Measurements from ENCODE around the gene ARMC12.

ARMC12 gene

DNA sequence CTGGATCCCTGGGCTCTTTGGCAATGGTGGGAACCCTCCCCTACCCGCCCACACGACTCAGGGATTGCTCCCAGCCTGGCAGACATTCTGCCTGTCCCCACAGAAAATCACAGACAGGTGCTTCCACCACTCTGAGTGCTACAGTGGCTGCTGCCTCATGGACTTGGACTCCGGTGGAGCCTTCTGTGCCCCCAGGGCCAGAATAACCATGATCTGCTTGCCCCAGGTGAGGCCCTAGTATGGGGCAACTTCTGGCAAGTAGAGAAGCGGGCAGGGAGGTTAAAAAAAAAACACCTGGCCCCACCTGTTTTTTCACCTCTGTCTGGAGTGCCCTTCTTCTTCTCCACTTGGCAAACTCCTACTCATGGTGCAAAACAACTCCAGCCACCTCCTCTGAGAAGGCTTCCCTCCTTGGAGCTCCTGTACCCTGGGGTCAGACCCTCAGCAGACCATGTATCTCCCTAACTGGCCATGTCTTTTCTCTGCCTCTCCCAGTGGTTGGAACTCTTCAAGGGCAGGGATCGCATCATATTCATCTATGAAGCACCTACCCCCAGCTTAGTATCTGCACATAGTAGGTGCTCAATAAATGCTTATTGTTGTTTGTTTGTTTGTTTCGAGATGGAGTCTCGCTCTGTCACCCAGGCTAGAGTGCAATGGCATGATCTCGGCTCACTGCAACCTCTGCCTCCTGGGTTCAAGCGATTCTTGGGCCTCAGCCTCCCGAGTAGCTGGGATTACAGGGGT lies 40.7 kb downstream of the ARMC12 start:
- no peak for DNase-seq

DNA sequence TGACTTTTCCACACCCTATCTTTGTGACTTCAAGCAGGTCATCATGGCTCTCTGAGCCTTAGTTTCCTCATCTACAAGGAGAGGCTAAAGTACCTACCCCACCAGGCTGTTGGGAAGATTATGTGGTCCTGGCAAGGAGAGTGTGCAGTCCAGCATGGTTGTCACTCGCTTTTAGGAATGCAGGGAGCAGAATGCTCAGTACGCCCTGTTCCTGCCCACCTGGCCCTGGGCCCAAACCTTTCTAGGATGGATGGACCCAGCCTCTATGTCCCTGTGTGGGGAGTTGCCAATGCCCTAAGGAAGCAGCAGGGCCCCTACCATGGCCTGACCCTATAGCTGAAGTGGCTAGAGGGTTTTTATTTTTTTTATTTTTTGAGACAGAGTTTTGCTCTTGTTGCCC lies 41.6 kb downstream of the ARMC12 start:
- DNase-seq, result no peak

DNA sequence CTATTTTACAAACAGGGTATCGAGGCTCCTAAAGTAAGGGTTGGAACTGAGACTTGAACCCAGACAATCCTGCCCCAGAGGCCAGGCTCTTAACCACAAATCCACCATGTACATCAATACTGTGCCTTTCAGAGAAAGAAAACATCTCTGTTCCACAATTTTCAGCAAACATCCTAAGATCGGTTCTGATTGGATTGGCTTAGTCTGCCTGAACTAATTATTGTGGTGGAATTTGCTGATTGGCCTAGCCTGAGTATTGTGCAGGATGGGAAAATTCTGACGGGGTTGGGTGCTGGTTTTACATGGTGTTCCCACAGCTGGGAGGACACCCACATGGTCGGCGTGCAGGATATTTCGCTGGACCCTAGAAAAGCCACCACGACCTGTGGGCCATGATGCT lies 43.9 kb downstream of the ARMC12 start, which contains the start of gene CLPSL1:
Gene CLPSL1 (plus strand): TSS at position 301 of the 400 bp plus-strand sequence. CDS start 92 bp downstream, at position 393.
- DNase-seq, result no peak

DNA sequence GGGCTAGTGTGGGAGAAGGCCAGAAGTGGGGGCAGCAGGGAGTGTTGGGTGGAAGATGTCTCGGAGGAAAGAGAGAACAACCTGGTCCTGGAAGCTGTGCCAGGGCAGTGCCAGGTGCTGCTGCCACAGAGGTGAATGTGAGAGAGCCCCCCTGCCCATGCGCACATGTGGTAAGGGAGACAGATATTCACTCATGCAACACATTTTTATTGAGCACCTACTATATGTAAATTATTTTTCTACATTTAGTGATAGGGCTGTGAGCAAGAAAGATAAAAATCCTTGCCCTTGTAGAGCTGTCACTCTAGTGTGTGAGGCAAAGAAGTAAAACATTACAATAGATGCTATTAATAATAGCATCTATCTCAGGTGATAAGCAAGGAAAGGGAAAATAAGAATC lies 44.5 kb downstream of the ARMC12 start:
- DNase-seq, result no peak

DNA sequence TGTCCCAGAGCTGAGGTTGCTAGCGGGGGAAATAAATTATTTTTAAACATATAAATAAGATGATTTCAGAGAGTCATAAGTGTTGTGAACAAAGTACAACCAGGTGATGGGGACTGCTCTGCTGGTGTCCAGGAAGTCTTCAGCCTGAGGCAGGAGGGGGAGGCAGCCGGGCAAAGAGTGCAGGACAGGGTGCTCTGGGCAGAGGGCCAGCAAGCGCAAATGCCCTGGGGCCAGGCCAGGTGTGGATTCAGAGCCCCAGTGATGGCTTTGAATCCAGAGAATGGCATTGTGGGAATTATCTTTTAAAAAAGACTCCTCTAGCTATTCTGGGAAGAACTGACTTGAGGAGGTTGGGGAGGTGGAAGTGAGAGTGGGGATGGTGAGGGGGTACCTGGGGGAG lies 45.6 kb downstream of the ARMC12 start:
- no peak for DNase-seq

DNA sequence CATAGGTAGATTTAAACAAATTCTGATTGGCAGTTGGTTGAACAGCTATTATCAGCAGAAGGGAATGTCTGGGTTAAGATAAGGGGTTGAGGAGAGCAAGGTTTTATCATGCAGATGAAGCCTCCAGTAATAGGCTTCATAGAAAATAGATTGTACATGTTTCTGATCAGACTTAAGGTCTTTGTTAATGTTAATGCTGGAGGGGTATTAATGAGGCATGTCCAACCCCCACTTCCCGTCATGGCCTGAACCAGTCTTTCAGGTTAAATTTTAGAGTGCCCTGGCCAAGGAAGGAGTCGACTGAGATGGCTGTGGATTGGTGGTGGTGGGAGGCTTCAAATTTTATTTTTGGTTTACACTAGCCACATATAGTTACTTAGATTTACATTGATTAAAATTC lies 47.4 kb downstream of the ARMC12 start:
- DNase-seq, result no peak

DNA sequence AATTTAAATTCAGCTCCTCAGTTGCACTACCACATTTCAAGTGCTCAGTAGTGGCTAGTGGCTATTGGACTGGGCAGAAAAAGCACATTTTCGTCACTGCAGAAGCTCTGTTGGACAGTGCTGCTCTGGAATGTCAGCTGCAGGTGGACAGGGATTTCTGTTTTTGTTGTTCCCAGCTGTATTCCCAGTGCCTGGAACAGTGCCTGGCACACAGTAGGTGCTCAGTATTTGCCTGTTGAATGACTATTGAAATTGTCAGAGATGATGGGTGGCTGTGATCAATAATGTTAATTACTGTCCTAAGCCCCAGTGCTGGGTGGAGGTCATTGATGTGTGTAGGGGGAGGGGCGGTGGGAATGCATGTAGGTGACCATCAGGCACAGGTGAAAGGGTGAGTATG lies 49.4 kb downstream of the ARMC12 start:
- DNase-seq, result no peak

DNA sequence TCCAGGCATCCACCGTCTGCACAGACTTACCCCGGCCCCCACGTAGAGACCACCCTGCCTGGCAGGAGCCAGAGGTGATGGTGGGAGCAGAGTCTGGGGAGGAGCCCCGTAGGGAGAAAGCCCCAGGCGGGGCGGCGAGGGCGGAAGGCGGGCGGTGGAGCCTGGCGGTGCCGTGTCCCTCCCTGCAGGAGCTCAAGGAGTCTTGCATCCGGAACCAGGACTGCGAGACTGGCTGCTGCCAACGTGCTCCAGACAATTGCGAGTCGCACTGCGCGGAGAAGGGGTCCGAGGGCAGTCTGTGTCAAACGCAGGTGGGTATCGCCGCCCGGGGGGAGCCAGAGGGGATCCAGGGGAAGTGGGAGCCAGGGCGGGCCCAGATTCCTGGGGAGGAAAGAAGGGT lies 50.0 kb downstream of the ARMC12 start:
- DNase-seq, result no peak

DNA sequence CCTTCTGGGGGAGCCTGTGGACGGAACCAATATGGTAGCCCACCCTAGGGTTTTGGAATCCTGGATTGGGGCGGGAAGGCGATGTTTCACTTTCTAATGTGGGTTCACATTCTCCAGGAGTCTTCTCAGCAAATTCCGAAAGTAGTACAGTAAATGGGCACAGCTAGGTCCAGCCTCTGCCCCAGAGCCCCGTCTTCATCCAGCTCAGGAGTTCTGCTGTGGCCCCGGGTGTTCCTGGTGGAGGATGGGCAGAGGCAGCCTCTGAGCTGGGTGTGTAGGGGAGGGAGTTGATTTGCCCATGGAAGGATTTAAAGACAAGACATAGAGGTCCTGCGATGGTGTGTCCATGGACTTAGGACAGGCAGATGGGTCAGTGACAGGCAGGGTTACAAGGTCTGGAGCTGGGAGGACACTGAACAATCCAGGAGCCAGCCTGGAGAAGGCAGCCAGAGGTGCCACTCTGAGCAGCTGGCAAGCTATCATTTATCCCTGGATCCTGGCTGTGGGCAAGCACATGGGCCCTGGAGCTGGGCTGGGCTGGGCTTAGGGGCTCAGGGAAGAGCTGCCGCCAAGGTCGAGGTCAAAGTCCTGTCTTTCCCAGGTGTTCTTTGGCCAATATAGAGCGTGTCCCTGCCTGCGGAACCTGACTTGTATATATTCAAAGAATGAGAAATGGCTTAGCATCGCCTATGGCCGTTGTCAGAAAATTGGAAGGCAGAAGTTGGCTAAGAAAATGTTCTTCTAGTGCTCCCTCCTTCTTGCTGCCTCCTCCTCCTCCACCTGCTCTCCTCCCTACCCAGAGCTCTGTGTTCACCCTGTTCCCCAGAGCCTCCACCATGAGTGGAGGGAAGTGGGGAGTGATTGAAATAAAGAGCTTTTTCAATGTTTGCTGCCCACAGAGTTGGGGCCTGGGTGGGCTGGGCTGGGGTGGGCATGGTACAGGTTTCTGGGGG lies 50.7 kb downstream of the ARMC12 start:
- no peak for DNase-seq

DNA sequence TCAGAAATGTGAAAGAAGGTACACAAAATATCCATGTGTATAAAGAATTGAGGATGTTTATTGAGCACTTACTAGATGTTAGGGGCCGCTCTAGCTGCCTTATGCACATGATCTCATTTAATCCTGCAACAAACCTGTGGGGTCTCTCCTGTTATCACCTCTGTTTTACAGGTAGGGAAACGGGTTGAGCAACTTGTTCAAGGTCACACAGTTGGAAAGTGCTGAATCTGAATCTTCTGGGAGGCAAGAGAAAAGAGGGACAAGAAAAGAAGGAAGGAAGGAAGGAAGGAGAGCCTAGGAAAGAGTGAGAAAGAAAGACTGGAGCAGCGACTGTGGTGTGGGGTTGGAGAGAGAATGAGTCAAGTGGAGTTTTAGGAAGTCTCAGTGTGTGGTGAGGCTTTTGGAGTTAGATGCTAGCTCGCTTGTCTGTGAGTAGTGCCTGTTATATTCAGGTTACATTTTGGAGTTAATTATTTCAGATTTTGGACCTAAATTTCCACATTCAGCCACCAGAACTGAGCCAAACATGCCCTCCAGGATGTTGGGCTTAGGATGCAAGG lies 51.7 kb downstream of the ARMC12 start:
- DNase-seq, result no peak

DNA sequence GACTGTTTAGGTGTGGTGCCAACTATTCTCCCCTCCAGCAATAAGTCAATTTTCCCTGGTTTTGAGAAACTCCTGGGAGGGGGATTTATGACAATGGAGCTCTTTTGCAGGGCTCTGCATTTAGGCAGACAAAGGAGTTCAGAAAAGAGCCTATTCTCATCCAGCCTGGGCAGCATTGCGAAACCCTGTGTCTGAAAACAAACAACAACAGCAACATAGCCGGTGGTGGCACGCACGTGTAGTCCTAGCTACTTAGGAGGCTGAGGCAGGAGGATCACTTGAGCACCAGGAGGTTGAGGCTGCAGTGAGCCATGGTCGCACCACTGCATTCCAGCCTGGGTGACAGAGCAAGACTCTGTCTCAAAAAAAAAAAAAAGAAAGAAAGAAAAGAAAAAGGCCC lies 53.9 kb downstream of the ARMC12 start:
- no peak for DNase-seq

DNA sequence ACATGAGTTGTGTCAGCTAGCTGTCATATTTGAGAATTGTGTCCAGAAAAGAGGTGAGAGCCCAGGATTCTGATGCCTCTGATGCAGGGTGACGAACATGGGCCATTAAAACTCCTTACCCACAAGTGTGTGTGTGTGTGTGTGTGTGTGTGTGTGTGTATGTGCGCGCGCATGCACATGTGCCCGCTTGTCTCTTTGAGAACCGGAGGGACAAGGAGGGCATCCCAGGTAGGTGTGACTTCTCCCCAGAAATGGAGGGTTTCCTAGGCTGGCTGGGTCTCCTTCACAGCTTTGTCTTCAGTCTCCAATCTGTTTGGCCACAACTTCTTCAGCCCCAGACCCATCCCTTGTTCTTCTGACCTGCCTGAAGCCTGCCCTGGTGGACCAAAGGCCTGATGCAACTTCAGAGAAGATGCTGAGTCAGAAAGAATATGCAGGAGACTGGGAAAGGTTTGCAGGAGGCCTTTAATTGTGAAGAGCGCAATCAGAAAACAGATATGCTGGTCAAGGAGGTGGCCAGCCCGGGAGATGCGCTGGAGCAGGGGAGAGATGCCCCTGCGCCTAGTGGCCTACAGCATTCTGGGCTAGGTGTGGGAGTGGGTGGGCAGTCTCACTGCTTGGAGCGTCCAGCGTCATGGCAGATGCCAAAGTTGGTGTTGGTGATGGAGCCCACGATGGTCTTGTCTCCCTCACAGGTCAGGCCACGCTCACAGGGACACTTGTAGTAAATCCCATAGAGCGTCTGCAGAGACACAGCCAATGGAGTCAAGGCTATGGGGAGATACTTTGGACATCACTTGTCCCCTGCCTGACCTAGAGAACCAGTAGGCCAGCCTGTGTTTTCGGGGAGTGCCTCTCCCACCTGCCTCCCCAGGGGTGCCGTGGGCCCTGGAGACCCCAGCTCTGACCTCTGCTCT lies 58.0 kb downstream of the ARMC12 start:
- no peak for DNase-seq

DNA sequence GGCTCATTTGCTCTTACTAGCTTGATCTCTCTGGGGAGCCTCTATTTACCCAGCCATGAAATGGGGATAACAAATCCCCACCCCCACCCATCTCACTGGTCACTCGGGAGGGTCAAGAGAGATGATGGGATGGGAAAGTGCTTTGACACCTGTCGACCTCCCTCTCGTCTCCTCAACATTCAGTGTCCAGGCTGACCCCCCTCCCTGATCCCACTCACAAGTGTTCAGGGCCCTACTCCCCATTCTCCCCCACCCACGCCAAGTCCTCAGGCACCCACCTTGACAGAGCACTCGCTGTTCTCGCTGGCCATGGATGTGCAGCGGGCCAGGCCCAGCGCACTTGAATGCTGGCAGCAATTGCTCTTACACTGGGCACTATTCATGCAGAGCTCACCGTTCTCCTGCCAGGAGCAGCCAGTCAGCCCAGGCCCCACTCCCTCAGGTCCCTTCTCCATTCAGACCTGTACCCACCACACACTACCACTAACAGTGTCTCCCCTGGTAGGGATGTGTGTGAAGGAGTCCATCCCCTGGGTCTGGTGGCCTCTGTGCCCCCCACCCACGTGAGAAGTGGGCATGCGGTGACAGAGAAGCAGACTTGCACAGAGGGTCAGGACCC lies 58.7 kb downstream of the ARMC12 start:
- DNase-seq, result no peak

DNA sequence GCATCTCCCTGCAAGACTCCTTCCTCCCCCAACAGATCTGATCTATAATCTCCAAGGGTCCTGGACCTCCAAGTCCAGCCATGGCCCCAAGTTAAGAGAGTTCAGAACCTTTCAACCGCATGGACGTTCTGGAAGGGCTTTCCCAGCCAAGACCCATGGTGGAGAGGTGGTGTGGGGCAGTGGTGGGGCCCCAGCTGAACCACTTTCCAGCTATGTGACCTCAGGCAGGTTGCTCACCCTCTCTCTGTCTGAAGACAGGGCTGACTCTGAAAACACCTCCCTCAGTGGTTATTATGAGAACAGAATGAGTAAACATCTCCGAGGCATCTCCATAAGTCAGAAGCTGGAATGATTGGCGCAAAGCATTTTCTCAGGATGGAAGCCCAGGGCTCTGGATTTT lies 59.4 kb downstream of the ARMC12 start:
- DNase-seq, result no peak

DNA sequence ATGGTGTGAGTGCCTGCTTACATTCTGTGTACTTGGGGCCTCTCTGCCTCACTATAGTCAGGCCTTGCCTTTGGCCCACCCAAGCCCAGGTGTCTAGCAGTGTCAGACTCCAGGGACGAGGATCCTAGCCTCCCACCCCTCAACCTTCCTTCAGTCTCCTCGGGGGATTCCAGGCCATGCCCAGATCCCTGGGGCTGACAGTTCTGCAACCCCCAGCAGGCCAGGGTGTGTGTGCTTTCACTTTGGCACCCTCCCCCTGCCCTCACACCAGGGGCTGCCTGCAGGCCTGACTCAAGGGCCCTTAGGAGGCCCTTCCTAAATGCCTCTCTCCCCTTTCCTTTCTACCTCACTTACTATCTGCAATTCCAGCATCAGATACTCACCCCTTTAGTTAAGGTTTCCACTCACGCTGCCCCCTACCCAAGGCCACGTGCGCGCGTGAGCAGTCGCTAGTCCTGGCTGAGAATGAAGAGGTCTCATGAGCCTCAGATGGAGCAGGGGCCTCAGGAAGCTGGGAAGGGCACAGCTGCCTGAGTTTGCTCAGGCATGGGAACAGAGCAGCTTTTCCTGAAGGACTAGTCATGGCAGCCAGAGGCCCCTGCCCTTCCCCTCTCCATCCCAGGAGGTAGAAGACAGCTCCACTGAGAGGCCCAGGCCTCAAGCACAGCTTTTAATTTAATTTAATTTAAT lies 61.1 kb downstream of the ARMC12 start:
- DNase-seq, result no peak

All from T-helper 1 cell (primary cell).